ENCODE data around the gene POMP.

POMP gene

GRCh38 chr13:28615916-28616446 lies 42.9 kb upstream of the POMP start:
- no peak overlapping the region for H3K4me3 ChIP-seq (ENCODE audit: low read depth, low read length)
- TF ChIP-seq, protein P1, sequence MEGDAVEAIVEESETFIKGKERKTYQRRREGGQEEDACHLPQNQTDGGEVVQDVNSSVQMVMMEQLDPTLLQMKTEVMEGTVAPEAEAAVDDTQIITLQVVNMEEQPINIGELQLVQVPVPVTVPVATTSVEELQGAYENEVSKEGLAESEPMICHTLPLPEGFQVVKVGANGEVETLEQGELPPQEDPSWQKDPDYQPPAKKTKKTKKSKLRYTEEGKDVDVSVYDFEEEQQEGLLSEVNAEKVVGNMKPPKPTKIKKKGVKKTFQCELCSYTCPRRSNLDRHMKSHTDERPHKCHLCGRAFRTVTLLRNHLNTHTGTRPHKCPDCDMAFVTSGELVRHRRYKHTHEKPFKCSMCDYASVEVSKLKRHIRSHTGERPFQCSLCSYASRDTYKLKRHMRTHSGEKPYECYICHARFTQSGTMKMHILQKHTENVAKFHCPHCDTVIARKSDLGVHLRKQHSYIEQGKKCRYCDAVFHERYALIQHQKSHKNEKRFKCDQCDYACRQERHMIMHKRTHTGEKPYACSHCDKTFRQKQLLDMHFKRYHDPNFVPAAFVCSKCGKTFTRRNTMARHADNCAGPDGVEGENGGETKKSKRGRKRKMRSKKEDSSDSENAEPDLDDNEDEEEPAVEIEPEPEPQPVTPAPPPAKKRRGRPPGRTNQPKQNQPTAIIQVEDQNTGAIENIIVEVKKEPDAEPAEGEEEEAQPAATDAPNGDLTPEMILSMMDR (IDR thresholded peaks at IDR 0.05; ENCODE audit: low read depth, low read length, missing control alignments): no peak
- no peak for DNase-seq (ENCODE audit: low read depth)
- in situ Hi-C loops (cut with HindIII; ENCODE audit: low sequenced_read_pairs): no loop called here

DNA sequence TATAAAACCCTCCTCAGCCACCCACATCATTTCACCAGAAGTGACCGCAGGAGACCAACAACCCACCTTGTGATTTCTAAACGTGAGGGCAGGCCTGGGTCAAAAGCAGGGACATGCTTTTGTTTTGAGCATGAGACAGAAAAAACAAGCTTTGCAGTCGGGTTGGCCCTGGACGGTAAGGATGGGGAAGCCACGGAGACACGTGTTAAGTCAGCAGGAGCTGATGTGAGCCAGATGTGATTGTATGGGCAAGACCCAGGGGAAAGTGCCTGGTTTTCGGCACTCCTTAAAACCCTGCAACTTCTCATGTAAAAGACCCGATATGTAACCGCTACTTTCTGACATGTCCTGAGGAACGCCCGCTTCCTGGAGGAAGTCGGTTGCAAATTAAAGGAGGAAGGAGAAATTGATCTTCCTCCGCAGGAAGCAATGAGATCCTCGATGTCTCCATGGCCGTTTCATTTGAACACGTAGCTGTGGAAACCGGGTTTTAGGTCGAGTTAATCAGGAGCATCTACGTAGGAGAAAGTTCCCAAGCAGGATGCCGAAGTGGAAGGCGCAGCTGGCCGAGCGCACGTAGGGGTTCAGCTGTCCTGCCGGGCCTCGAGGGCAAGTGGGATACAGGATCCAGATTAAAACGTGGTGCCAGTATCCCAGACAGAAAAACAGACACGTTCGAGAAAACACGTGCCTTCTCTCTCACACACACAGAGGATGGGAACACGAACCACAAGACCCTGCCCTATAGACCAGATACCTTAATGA lies 40.5 kb upstream of the POMP start:
- DNase-seq (ENCODE audit: low read depth): no peak
- H3K4me3 ChIP-seq (ENCODE audit: low read depth, low read length): no peak overlapping the region
- in situ Hi-C loops (cut with HindIII; ENCODE audit: low sequenced_read_pairs): no loop called here
- TF ChIP-seq, protein P1 (IDR thresholded peaks at IDR 0.05; ENCODE audit: low read depth, low read length, missing control alignments): no peak

GRCh38 chr13:28620011-28620830 lies 38.7 kb upstream of the POMP start:
- no peak for DNase-seq (ENCODE audit: low read depth)
- in situ Hi-C loops (cut with HindIII; ENCODE audit: low sequenced_read_pairs): no loop called here
- no peak overlapping the region for H3K4me3 ChIP-seq (ENCODE audit: low read depth, low read length)
- TF ChIP-seq, protein P1 (IDR thresholded peaks at IDR 0.05; ENCODE audit: low read depth, low read length, missing control alignments): no peak

DNA sequence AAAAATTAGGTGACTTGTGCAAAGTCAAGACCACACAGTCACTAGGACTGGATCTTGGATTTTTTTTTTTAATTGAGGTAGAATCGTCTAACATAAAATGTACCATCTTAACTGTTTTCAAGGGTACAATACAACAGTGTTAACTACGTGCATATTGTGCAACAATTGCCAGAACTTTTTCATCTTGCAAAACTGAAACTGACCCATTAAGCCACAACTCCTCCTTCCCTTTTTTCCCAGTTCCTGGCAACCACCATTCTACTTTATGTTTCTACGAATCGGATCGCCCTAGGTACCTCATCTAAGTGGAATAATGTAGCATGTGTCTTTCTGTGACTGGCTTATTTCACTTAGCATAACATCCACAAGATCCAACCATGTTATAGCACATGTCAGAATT lies 37.5 kb upstream of the POMP start:
- TF ChIP-seq, protein P1 (IDR thresholded peaks at IDR 0.05; ENCODE audit: low read depth, low read length, missing control alignments): no peak
- no peak overlapping the region for H3K4me3 ChIP-seq (ENCODE audit: low read depth, low read length)
- in situ Hi-C loops (cut with HindIII; ENCODE audit: low sequenced_read_pairs): no loop called here
- DNase-seq (ENCODE audit: low read depth): no peak

- TF ChIP-seq, protein P1 (IDR thresholded peaks at IDR 0.05; ENCODE audit: low read depth, low read length, missing control alignments): no peak
Observed at GRCh38 chr13:28622286-28622685, 36.6 kb upstream of the POMP start.

DNA sequence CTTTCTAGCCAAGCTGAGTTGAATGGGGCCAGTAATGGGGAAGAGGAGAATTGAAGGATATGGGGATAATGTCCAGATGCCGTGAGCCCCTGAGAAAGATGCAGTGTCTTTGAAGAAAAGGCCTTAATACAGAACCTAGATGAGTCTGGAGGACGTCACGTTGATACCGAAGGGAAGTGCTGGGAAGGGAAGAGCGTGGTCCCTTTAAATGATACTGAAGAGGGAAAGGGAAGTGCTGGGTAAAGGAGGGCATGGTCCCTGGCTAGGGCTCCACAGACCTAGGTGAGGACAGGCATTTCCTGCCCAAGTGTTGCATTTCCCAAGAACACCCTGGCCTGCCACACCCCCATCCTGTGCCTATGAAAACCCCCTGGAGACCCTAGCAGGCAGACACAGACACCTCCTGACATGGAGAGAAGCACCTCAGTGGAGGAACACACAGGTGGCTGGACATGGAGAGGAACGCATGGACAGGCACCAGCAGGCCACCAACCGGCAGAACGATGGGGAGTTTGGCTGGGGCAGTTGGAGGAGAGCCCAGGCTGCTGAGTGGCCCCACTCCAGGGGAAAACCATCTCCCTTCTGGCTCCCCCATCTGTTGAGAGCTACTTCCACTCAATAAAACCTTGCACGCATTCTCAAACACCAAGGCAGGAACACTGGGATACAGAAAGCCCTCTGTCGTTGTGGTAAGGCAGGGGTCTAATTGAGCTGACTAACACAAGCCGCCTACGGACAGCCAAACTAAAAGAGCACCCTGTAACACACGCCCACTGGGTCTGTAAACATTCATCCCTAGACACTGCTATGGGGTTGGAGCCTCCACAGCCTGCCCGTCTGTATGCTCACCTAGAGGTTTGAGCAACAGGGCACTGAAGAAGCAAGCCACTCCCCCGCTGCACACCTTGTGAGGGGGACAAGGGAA lies 34.9 kb upstream of the POMP start:
- DNase-seq (ENCODE audit: low read depth): no peak
- no peak overlapping the region for H3K4me3 ChIP-seq (ENCODE audit: low read depth, low read length)
- TF ChIP-seq, protein P1 (IDR thresholded peaks at IDR 0.05; ENCODE audit: low read depth, low read length, missing control alignments): no peak
- in situ Hi-C loops (cut with HindIII; ENCODE audit: low sequenced_read_pairs): no loop called here

More at GRCh38 chr13:28622286-28622685, 36.6 kb upstream of the POMP start:
- no peak overlapping the region for H3K4me3 ChIP-seq (ENCODE audit: low read depth, low read length)
- in situ Hi-C loops (cut with HindIII; ENCODE audit: low sequenced_read_pairs): no loop called here
- no peak for DNase-seq (ENCODE audit: low read depth)
